Metanephros (tissue), 2 donors: ENCODE results near the gene HTR5A. TPM values are rescaled to one million over a fixed set of nuclear protein-coding genes. Genes with fewer than 3 reads are reported as not detected.

Experiments used
- small RNA-seq: library from RNA; depleted of rRNA; stranded (forward); fragments of <200 nt; gene quantifications from one replicate; pipeline ENCODE3, GENCODE V24; 2014; ENCODE audit warnings: low replicate concordance
- total RNA-seq: library from RNA; depleted of rRNA; stranded (reverse); fragments of >200 nt; gene quantifications from one replicate; pipeline ENCODE4 v1.2.3, GENCODE V29; 2014

Gene HTR5A
- not detected for total RNA-seq

DNA sequence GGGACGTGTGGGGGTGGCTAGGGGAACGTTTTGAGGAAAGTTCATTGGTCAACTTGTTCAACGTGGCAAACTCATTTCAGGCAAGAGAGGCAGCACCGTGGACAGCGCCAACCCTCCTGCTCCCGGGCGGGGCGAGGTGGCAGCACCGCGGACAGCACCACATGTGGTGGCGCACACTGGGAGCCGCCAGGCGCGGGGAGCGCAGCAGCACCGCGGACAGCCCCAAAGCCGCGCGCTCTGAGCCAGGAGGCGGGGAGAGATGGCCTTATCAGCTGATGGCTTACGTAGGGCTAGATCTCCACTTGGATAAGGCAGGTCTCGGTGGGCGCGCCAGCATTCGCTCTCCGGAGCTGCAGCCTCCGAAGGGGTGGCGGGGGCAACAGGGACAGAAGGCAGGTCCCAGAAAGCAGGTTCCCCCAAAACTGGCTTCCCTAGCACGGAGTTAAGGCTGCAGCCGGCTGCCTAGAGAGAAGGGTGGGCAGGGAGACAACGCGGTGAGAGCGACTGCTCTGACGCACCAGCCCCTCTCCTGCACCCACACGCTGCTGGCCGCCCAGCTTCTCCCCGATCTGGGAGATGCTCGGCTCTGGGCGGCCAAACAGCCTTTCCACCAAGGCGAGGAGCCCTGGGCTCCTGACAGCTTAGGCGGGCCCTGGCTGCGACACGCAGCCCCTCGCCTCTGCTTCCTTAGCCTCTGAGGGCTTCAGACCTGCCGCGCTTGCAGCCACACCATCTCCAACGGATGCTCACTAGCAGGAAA, at the start of gene HTR5A:
TSS of gene HTR5A (plus strand) at position 333 of the 760 bp plus-strand sequence. CDS start 576 bp downstream, outside the sequence.

Small RNAs within 50 kb of the gene (small RNA-seq; reads per million reads assigned to genes)
- gene AC092628.1, result not detected

Other genes starting within 250 kb of the HTR5A start
- gene PAXIP1, start 67.2 kb upstream of the HTR5A start, total RNA-seq, result 13.7 TPM
- gene INSIG1, start 227.6 kb downstream of the HTR5A start, total RNA-seq, result 66.6 TPM